Hepatocyte (in vitro differentiated cells): ENCODE results near the gene APOC4. TPM values are rescaled to one million over a fixed set of nuclear protein-coding genes. Genes with fewer than 3 reads are reported as not detected.
"Not testable (repeated sequence)": the region's sequence is repeated elsewhere in the genome, so short reads cannot be mapped to it uniquely, and the experiment has no call there.

Experiments used
- DNase-seq: peaks from one replicate; pipeline ENCODE4 v3.0.0-alpha.2; 2016; ENCODE audit warnings: low spot score
- H2AFZ ChIP-seq: fragments of 200-600 bp; sonication (generic); 2 replicates; pipeline ENCODE4 v1.6.0; 2016; ENCODE audit warnings: antibody characterized with exemption, mild to moderate bottlenecking
- H3K27ac ChIP-seq: fragments of 200-600 bp; sonication (generic); 2 replicates; pipeline ENCODE4 v1.5.1; 2016; ENCODE audit warnings: mild to moderate bottlenecking
- H3K27me3 ChIP-seq: fragments of 200-600 bp; sonication (generic); 2 replicates; pipeline ENCODE4 v1.6.1; 2016
- H3K36me3 ChIP-seq: fragments of 200-600 bp; sonication (generic); replicated peaks from 2 replicates; pipeline ENCODE4 v1.5.1; 2016; ENCODE audit warnings: low read depth; ENCODE audit not compliant: insufficient read depth
- H3K4me1 ChIP-seq: fragments of 200-600 bp; sonication (generic); 2 replicates; pipeline ENCODE4 v1.5.1; 2016; ENCODE audit warnings: mild to moderate bottlenecking, moderate library complexity; ENCODE audit not compliant: insufficient read depth
- H3K4me2 ChIP-seq: fragments of 200-600 bp; sonication (generic); 2 replicates; pipeline ENCODE4 v1.6.0; 2016
- H3K4me3 ChIP-seq: fragments of 200-600 bp; sonication (generic); 2 replicates; pipeline ENCODE4 v1.5.1; 2016; ENCODE audit warnings: mild to moderate bottlenecking
- H3K79me2 ChIP-seq: fragments of 200-600 bp; sonication (generic); 2 replicates; pipeline ENCODE4 v1.6.0; 2017; ENCODE audit warnings: mild to moderate bottlenecking
- H3K9me2 ChIP-seq: fragments of 200-600 bp; sonication (generic); replicated peaks from 2 replicates; pipeline ENCODE4 v1.6.0; 2017; ENCODE audit warnings: mild to moderate bottlenecking; ENCODE audit not compliant: insufficient read depth
- H3K9me3 ChIP-seq: fragments of 200-600 bp; sonication (generic); 2 replicates; pipeline ENCODE4 v1.5.1; 2016; ENCODE audit warnings: low read depth, mild to moderate bottlenecking
- H4K20me1 ChIP-seq: fragments of 200-600 bp; sonication (generic); 2 replicates; pipeline ENCODE4 v1.6.0; 2016; ENCODE audit warnings: mild to moderate bottlenecking; ENCODE audit not compliant: insufficient read depth, poor library complexity, severe bottlenecking
- CTCF ChIP-seq: fragments of 200-600 bp; sonication (generic); IDR thresholded peaks from 2 replicates; pipeline ENCODE4 v1.5.1; 2016; ENCODE audit warnings: antibody characterized with exemption, mild to moderate bottlenecking; ENCODE audit not compliant: poor library complexity
- EZH2 ChIP-seq: fragments of 200-600 bp; sonication (generic); IDR thresholded peaks from 2 replicates; pipeline ENCODE4 v1.6.1; 2016; ENCODE audit warnings: antibody characterized with exemption, mild to moderate bottlenecking, borderline replicate concordance
- EZH2phosphoT487 ChIP-seq: fragments of 200-600 bp; sonication (generic); IDR thresholded peaks from one replicate; pipeline ENCODE4 v1.6.1; 2018; ENCODE audit warnings: antibody characterized with exemption, mild to moderate bottlenecking, low read depth, moderate library complexity; ENCODE audit not compliant: unreplicated experiment, severe bottlenecking
- WGBS: methylation state at CpG from one replicate; pipeline ENCODE4 v1.1.6; 2016; ENCODE audit warnings: low lambda C conversion rate; ENCODE audit errors: missing lambda C conversion rate; 5-methylcytosine and 5-hydroxymethylcytosine counted together
- polyA plus RNA-seq: library from polyadenylated mRNA; unstranded; fragments of >200 nt; fragmentation: Nextera tagmentation; extraction: Ambion mirVana; gene quantifications from 2 replicates; pipeline ENCODE4 v1.2.1, GENCODE V29; 2016
- total RNA-seq: library from RNA; depleted of rRNA; stranded (reverse); fragments of >200 nt; gene quantifications from 2 replicates; pipeline ENCODE4 v1.2.3, GENCODE V29; 2014

Gene APOC4
- total and polyA plus RNA-seq, 2 experiments from 2014 or later, result not detected

DNA sequence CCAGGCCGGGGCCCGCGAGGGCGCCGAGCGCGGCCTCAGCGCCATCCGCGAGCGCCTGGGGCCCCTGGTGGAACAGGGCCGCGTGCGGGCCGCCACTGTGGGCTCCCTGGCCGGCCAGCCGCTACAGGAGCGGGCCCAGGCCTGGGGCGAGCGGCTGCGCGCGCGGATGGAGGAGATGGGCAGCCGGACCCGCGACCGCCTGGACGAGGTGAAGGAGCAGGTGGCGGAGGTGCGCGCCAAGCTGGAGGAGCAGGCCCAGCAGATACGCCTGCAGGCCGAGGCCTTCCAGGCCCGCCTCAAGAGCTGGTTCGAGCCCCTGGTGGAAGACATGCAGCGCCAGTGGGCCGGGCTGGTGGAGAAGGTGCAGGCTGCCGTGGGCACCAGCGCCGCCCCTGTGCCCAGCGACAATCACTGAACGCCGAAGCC lies 33.2 kb upstream of the APOC4 start:
- Histone ChIP-seq H3K27me3 (no peaks in the 10 kb centered on the region), H3K9me2 (no peaks in the 10 kb centered on the region), H3K4me1 (peaks cover 36% of the 10 kb centered on the region), H3K27ac (no peak overlapping the region), H3K4me3 (no peak overlapping the region), H2AFZ (no peak overlapping the region), H3K9me3 (no peaks in the 10 kb centered on the region), H3K4me2 (no peak overlapping the region), H3K79me2 (peaks cover 3% of the 10 kb centered on the region), H4K20me1 (peaks cover 6% of the 10 kb centered on the region), H3K36me3 (no peaks in the 10 kb centered on the region)
- WGBS, result 97% methylated on average over 40 of the region's 44 CpGs
- DNase-seq, result no peak
- TF ChIP-seq CTCF, result no peak
- no peak for TF ChIP-seq EZH2
- no peak for TF ChIP-seq EZH2phosphoT487

GRCh38 chr19:44909775-44910174 lies 32.3 kb upstream of the APOC4 start:
- H3K27me3 ChIP-seq, result no peaks in the 10 kb centered on the region
- H3K36me3 ChIP-seq, result no peaks in the 10 kb centered on the region
- H3K4me3 ChIP-seq, result no peak overlapping the region
- no peak for DNase-seq
- no peaks in the 10 kb centered on the region for H3K9me3 ChIP-seq
- peaks cover 6% of the 10 kb centered on the region for H4K20me1 ChIP-seq
- no peak overlapping the region for H2AFZ ChIP-seq
- no peak for TF ChIP-seq EZH2
- TF ChIP-seq EZH2phosphoT487, result no peak
- TF ChIP-seq CTCF, result no peak
- peaks cover 3% of the 10 kb centered on the region for H3K79me2 ChIP-seq
- no peaks in the 10 kb centered on the region for H3K9me2 ChIP-seq
- 85% methylated on average over 5 of the region's 5 CpGs for WGBS
- H3K4me1 ChIP-seq, result peaks cover 35% of the 10 kb centered on the region
- H3K27ac ChIP-seq, result peak overlapping the region; percentile 37
- H3K4me2 ChIP-seq, result no peak overlapping the region

GRCh38 chr19:44911896-44912295 lies 30.1 kb upstream of the APOC4 start:
- H3K9me2 ChIP-seq, H3K4me3 ChIP-seq, H3K9me3 ChIP-seq, H3K4me2 ChIP-seq, H4K20me1 ChIP-seq, H3K79me2 ChIP-seq, DNase-seq, H2AFZ ChIP-seq, H3K36me3 ChIP-seq, H3K27me3 ChIP-seq, H3K27ac ChIP-seq: not testable (repeated sequence)
- peaks cover 22% of the 10 kb centered on the region for H3K4me1 ChIP-seq
- WGBS, result 93% methylated on average over 6 of the region's 6 CpGs

GRCh38 chr19:44912854-44913253 lies 29.2 kb upstream of the APOC4 start:
- DNase-seq, result no peak
- WGBS, result 73% methylated on average over 6 of the region's 6 CpGs
- Histone ChIP-seq H3K4me1 (peaks cover 18% of the 10 kb centered on the region), H2AFZ (no peak overlapping the region), H3K9me2 (no peaks in the 10 kb centered on the region), H3K36me3 (no peaks in the 10 kb centered on the region), H3K79me2 (no peaks in the 10 kb centered on the region), H3K9me3 (no peaks in the 10 kb centered on the region), H3K27ac (no peak overlapping the region), H4K20me1 (no peaks in the 10 kb centered on the region), H3K27me3 (no peaks in the 10 kb centered on the region), H3K4me3 (no peak overlapping the region), H3K4me2 (no peak overlapping the region)
- TF ChIP-seq EZH2phosphoT487 (no peak), CTCF (no peak), EZH2 (no peak)

DNA sequence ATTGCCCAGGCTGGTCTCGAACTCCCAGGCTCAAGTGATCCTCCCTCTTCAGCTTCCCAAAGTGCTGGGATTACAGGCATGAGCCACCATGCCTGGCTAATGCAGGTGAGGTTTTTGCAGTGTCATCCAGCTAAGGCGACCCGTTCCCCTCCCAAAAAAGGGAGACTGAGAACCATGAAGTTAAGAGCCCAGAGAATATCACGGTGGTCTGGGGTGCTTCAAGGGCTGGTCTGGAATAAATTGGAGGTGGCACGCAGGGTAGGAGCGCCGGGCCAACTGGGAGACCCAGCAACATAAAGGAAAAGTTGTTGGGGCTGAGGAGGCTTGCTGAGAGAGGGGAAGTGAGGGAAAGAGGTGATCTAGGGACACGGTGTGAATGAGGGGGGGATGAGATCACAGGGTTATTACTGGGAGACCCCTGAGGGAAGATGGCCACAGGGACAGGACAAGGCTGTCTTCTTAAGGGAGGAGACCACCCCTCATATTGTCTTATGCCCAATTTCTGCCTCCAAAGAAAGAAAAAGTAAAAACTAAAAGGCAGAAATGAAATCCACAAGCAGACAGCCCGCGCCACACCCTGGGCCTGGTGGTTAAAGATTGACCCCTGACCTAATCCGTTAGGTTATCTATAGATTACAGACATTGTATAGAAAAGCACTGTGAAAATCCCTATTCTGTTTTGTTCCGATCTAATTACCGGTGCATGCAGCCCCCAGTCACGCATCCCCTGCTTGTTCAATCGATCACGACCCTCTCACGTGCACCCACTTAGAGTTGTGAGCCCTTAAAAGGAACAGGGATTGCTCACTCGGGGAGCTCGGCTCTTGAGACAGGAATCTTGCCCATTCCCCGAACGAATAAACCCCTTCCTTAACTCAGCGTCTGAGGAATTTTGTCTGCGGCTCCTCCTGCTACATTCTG lies 28.3 kb upstream of the APOC4 start:
- H3K79me2 ChIP-seq, H3K9me3 ChIP-seq, H2AFZ ChIP-seq, H3K36me3 ChIP-seq, H3K9me2 ChIP-seq, H3K27me3 ChIP-seq, H4K20me1 ChIP-seq, H3K4me3 ChIP-seq, DNase-seq: not testable (repeated sequence)
- 51% methylated on average over 23 of the region's 23 CpGs for WGBS
- Histone ChIP-seq H3K4me2 (peak overlapping the region; percentile 77), H3K27ac (peak overlapping the region; percentile 59), H3K4me1 (peaks cover 18% of the 10 kb centered on the region)
